ENCODE results near the gene CFAP90.

GRCh38 chr5:7834982-7835381 is 16.0 kb downstream of the CFAP90 start:
- TF ChIP-seq, protein P1, sequence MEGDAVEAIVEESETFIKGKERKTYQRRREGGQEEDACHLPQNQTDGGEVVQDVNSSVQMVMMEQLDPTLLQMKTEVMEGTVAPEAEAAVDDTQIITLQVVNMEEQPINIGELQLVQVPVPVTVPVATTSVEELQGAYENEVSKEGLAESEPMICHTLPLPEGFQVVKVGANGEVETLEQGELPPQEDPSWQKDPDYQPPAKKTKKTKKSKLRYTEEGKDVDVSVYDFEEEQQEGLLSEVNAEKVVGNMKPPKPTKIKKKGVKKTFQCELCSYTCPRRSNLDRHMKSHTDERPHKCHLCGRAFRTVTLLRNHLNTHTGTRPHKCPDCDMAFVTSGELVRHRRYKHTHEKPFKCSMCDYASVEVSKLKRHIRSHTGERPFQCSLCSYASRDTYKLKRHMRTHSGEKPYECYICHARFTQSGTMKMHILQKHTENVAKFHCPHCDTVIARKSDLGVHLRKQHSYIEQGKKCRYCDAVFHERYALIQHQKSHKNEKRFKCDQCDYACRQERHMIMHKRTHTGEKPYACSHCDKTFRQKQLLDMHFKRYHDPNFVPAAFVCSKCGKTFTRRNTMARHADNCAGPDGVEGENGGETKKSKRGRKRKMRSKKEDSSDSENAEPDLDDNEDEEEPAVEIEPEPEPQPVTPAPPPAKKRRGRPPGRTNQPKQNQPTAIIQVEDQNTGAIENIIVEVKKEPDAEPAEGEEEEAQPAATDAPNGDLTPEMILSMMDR (IDR thresholded peaks at IDR 0.05; ENCODE audit: insufficient read depth, low read length, poor library complexity, severe bottlenecking): no peak
- no peak for TF ChIP-seq EZH2phosphoT487 (conservative IDR thresholded peaks at IDR 0.05; ENCODE audit: low read length)
